PC-3 (cell line): ENCODE measurements around the gene RNF151. TPM values are rescaled to one million over a fixed set of nuclear protein-coding genes. Genes with fewer than 3 reads are reported as not detected.
A peak's percentile ranks its signal among the peaks of the same experiment; 100 is the strongest.
"Not testable (repeated sequence)": the region's sequence is repeated elsewhere in the genome, so short reads cannot be mapped to it uniquely, and the experiment has no call there.

ENCODE experiments used
- ATAC-seq: fragments of 200-7000 bp; cut with Tn5 transposase; 2 replicates; pipeline ENCODE4 v1.9.1; 2020; ENCODE audit warnings: mild to moderate bottlenecking, moderate library complexity
- BruUV-seq: library from RNA; stranded (reverse); fragments of 400-500 nt; replicated peaks from 2 replicates; lab custom pipeline; 2021; lab: Mats Ljungman, UMichigan
- CTCF ChIA-PET: fragments of 300-600 bp; sonication (Branson Sonifier 250); formaldehyde crosslinking; loops from one replicate; lab custom pipeline; 2022; ENCODE audit warnings: antibody characterized with exemption; lab: Charles Lee
- POLR2A ChIA-PET: fragments of 300-600 bp; sonication (Branson Sonifier 250); formaldehyde crosslinking; loops from one replicate; lab custom pipeline; 2022; ENCODE audit warnings: antibody characterized with exemption; ENCODE audit not compliant: unreplicated experiment; lab: Charles Lee
- DNase-seq: peaks from one replicate; pipeline ENCODE4 v3.0.0-alpha.2; 2015
- H2AFZ ChIP-seq: fragments of 300-600 bp; sonication (generic); 2 replicates; pipeline ENCODE4 v1.6.0; 2016; ENCODE audit warnings: antibody characterized with exemption, low read length
- H3F3A ChIP-seq: fragments of 300-600 bp; sonication (generic); one replicate; pipeline ENCODE4 v1.6.0; 2017; ENCODE audit warnings: antibody characterized with exemption, low read length, control low read depth, mild to moderate bottlenecking; ENCODE audit not compliant: unreplicated experiment
- H3K27ac ChIP-seq: fragments of 300-600 bp; sonication (generic); 2 replicates; pipeline ENCODE4 v1.5.1; 2016; ENCODE audit warnings: mild to moderate bottlenecking, low read length
- H3K27me3 ChIP-seq: fragments of 300-600 bp; sonication (generic); 2 replicates; pipeline ENCODE4 v1.6.1; 2016; ENCODE audit warnings: low read length, mixed read lengths
- H3K36me3 ChIP-seq: fragments of 300-600 bp; sonication (generic); 2 replicates; pipeline ENCODE4 v1.6.1; 2016; ENCODE audit warnings: low read depth, mixed run types, low read length, mixed read lengths
- H3K4me1 ChIP-seq: fragments of 300-600 bp; sonication (generic); 2 replicates; pipeline ENCODE4 v1.5.1; 2016; ENCODE audit warnings: low read length; ENCODE audit not compliant: insufficient read depth
- H3K4me2 ChIP-seq: fragments of 300-600 bp; sonication (generic); 2 replicates; pipeline ENCODE4 v1.6.0; 2016; ENCODE audit warnings: low read length
- H3K4me3 ChIP-seq: fragments of 300-600 bp; sonication (generic); 2 replicates; pipeline ENCODE4 v1.5.1; 2016; ENCODE audit warnings: mild to moderate bottlenecking, low read length, mixed read lengths
- H3K79me2 ChIP-seq: fragments of 300-600 bp; sonication (generic); 2 replicates; pipeline ENCODE4 v1.6.1; 2017; ENCODE audit warnings: low read length, mixed read lengths
- H3K9ac ChIP-seq: fragments of 300-600 bp; sonication (generic); 2 replicates; pipeline ENCODE4 v1.6.0; 2016; ENCODE audit warnings: mild to moderate bottlenecking, low read length
- H3K9me2 ChIP-seq: fragments of 300-600 bp; sonication (generic); replicated peaks from 2 replicates; pipeline ENCODE4 v1.6.1; 2016; ENCODE audit warnings: mixed run types, low read length, mixed read lengths
- H3K9me3 ChIP-seq: fragments of 300-600 bp; sonication (generic); 2 replicates; pipeline ENCODE4 v1.6.1; 2016; ENCODE audit warnings: low read length, mixed read lengths
- H4K20me1 ChIP-seq: fragments of 300-600 bp; sonication (generic); 2 replicates; pipeline ENCODE4 v1.6.1; 2016; ENCODE audit warnings: low read length, mixed read lengths
- EZH2 ChIP-seq: fragments of 300-600 bp; sonication (generic); IDR thresholded peaks from one replicate; pipeline ENCODE4 v1.6.1; 2017; ENCODE audit warnings: antibody characterized with exemption, mild to moderate bottlenecking, low read length; ENCODE audit not compliant: unreplicated experiment
- EZH2phosphoT487 ChIP-seq: fragments of 300-600 bp; sonication (generic); IDR thresholded peaks from 2 replicates; pipeline ENCODE4 v1.6.1; 2018; ENCODE audit warnings: mild to moderate bottlenecking, antibody characterized with exemption, low read length, borderline replicate concordance
- intact Hi-C: fragments of 100-400 bp; cut with micrococcal nuclease; formaldehyde crosslinking; loops from 2 replicates; pipeline ENCODE4 v1.9.0; 2023
- total RNA-seq: library from RNA; depleted of rRNA; stranded (reverse); fragments of >200 nt; gene quantifications from 2 replicates; pipeline ENCODE4 v1.2.3, GENCODE V29; 2014
- TF ChIP-seq, protein P1 (sequence below): fragments of 300-600 bp; sonication (generic); conservative IDR thresholded peaks from 2 replicates; pipeline ENCODE4 v1.5.1; 2017; ENCODE audit warnings: antibody characterized with exemption, low read depth, mild to moderate bottlenecking, low read length

Gene RNF151
- total RNA-seq, 1 experiment from 2014 or later, result not detected

GRCh38 chr16:1919327-1919998, 47.2 kb upstream of the RNF151 start:
- TF ChIP-seq, protein P1, sequence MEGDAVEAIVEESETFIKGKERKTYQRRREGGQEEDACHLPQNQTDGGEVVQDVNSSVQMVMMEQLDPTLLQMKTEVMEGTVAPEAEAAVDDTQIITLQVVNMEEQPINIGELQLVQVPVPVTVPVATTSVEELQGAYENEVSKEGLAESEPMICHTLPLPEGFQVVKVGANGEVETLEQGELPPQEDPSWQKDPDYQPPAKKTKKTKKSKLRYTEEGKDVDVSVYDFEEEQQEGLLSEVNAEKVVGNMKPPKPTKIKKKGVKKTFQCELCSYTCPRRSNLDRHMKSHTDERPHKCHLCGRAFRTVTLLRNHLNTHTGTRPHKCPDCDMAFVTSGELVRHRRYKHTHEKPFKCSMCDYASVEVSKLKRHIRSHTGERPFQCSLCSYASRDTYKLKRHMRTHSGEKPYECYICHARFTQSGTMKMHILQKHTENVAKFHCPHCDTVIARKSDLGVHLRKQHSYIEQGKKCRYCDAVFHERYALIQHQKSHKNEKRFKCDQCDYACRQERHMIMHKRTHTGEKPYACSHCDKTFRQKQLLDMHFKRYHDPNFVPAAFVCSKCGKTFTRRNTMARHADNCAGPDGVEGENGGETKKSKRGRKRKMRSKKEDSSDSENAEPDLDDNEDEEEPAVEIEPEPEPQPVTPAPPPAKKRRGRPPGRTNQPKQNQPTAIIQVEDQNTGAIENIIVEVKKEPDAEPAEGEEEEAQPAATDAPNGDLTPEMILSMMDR, result no peak
- no peak for TF ChIP-seq EZH2phosphoT487
- no peak for TF ChIP-seq EZH2
- Histone ChIP-seq H3K27me3 (peaks cover 36% of the 10 kb centered on the region), H3K9ac (no peak overlapping the region), H3F3A (no peaks in the 10 kb centered on the region), H3K79me2 (no peaks in the 10 kb centered on the region), H3K4me2 (no peak overlapping the region), H3K4me1 (peaks cover 6% of the 10 kb centered on the region; the same call in 1 of the 2 replicates), H3K27ac (no peak overlapping the region), H2AFZ (no peak overlapping the region), H3K4me3 (no peak overlapping the region), H3K9me2 (no peaks in the 10 kb centered on the region), H3K36me3 (no peaks in the 10 kb centered on the region), H4K20me1 (no peaks in the 10 kb centered on the region), H3K9me3 (no peaks in the 10 kb centered on the region)
- ChIA-PET POLR2A (no interaction called here), CTCF (interaction anchor here (0.7 kb wide), 1 partner anchor 199 kb away, joined by 3 read pairs; no protein-coding TSS in a partner anchor)
- no peak for DNase-seq
- peak; percentile 14; the same call in 1 of the 2 replicates for ATAC-seq
- intact Hi-C loops, result no loop called here
- BruUV-seq, result no TSS peak

- H3K4me1 ChIP-seq, H3F3A ChIP-seq, H3K27ac ChIP-seq, H2AFZ ChIP-seq, H3K9me2 ChIP-seq, DNase-seq, H3K4me2 ChIP-seq, H3K9me3 ChIP-seq, CTCF ChIA-PET, H3K79me2 ChIP-seq, H3K36me3 ChIP-seq, H3K9ac ChIP-seq, H4K20me1 ChIP-seq, POLR2A ChIA-PET, H3K4me3 ChIP-seq, ATAC-seq, intact Hi-C loops, BruUV-seq: not testable (repeated sequence)
- peaks cover 36% of the 10 kb centered on the region for H3K27me3 ChIP-seq
Observed at GRCh38 chr16:1920122-1920521, 46.5 kb upstream of the RNF151 start.

- no peaks in the 10 kb centered on the region for H4K20me1 ChIP-seq
- H3F3A ChIP-seq, result no peaks in the 10 kb centered on the region
- H3K36me3 ChIP-seq, result no peaks in the 10 kb centered on the region
- no peak overlapping the region for H3K9ac ChIP-seq
- DNase-seq, result peak; percentile 7
- no peak overlapping the region for H3K4me3 ChIP-seq
- ChIA-PET POLR2A (no interaction called here), CTCF (no interaction called here)
- no peaks in the 10 kb centered on the region for H3K9me3 ChIP-seq
- no TSS peak for BruUV-seq
- peaks cover 36% of the 10 kb centered on the region for H3K27me3 ChIP-seq
- intact Hi-C loops, result no loop called here
- TF ChIP-seq, protein P1, result no peak
- TF ChIP-seq EZH2 (no peak), EZH2phosphoT487 (no peak)
- no peaks in the 10 kb centered on the region for H3K79me2 ChIP-seq
- H3K27ac ChIP-seq, result no peak overlapping the region
- H3K4me1 ChIP-seq, result peaks cover 6% of the 10 kb centered on the region; the same call in 1 of the 2 replicates
- ATAC-seq, result no peak
- H3K4me2 ChIP-seq, result no peak overlapping the region
- H3K9me2 ChIP-seq, result no peaks in the 10 kb centered on the region
- no peak overlapping the region for H2AFZ ChIP-seq
Observed at GRCh38 chr16:1920727-1921171, 45.9 kb upstream of the RNF151 start.
